Chondrocyte (in vitro differentiated cells): ENCODE results near the gene SPEF1. TPM values are rescaled to one million over a fixed set of nuclear protein-coding genes. Genes with fewer than 3 reads are reported as not detected.

Source experiments
- DNase-seq: peaks from one replicate; pipeline ENCODE4 v3.0.0; 2021; ENCODE audit warnings: mixed read lengths, low spot score
- H3K27ac Mint-ChIP-seq: one replicate; pipeline ENCODE4 v1.8.0; 2021; ENCODE audit warnings: mild to moderate bottlenecking, moderate library complexity, mixed read lengths; ENCODE audit not compliant: unreplicated experiment
- H3K27me3 Mint-ChIP-seq: 2 replicates; pipeline ENCODE4 v1.8.0; 2021; ENCODE audit warnings: low read depth, mixed read lengths
- H3K36me3 Mint-ChIP-seq: 2 replicates; pipeline ENCODE4 v1.8.0; 2021; ENCODE audit warnings: low read depth, mixed read lengths
- H3K4me1 Mint-ChIP-seq: 2 replicates; pipeline ENCODE4 v1.8.0; 2021; ENCODE audit warnings: low read depth, mild to moderate bottlenecking, mixed read lengths
- H3K4me3 Mint-ChIP-seq: one replicate; pipeline ENCODE4 v1.8.0; 2021; ENCODE audit warnings: mild to moderate bottlenecking, moderate library complexity, mixed read lengths; ENCODE audit not compliant: unreplicated experiment
- H3K9me3 Mint-ChIP-seq: 2 replicates; pipeline ENCODE4 v1.8.0; 2021; ENCODE audit warnings: low read depth, mixed read lengths
- CTCF ChIP-seq: fragments of 200-600 bp; sonication (generic); IDR thresholded peaks from 2 replicates; pipeline ENCODE4 v1.5.0; 2021; ENCODE audit warnings: antibody characterized with exemption, mild to moderate bottlenecking, moderate library complexity
- total RNA-seq: library from RNA; stranded (reverse); gene quantifications from 3 replicates; pipeline ENCODE4 v1.2.1, GENCODE V29; 2021

Gene SPEF1
- total RNA-seq, 1 donor from 2014 or later: 0.12 TPM

DNA sequence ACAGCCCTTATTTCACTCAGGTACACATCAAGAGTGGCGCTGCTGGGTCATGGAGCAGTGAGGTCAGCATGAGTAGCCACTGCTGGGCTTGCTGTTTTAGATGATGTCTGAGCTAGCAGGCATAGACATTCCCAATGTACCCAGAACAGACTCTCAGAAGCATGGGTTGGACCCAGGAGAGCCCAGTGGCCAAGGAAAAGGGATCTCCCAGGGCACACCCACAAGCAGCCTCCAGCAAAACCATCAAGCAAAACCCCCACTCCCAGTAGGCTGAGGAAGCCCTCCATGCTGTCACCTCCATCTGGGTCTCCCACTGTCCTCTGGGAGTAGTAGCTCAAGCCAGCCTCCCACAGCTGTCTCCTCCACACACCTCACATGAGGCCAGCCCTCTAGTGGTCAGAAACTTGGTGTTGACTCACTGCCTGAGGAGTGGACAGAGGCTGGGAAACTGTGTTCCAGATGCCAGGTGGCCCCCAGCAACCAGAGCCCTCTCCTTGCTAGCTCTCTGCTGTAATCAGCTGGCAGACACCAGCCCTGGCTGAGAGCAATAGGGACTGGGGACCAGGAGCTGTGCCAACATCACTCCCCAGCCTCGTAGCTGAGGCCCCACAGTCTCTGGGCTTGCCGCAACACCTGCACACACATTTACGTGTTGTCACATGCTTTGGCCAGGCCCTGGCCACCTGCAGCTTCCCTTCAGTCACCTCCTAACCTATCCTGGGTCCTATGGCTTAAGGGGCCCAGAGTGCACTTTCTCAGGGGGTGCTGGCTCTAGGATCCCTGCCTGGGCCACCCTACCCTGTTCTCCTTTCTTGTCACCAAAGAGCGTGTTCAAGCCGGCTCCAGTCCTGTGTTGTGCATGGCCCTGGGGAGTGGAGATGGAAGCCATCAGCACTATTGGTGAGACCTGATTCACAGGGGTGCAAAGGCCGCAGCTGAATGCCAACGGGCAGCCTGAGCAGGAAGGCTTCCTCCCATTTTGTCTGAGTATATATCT is 37.2 kb upstream of the SPEF1 start:
- Mint-ChIP-seq H3K27me3 (no peaks in the 10 kb centered on the region), H3K4me3 (peak overlapping the region; percentile 53), H3K9me3 (no peaks in the 10 kb centered on the region), H3K4me1 (peaks cover 32% of the 10 kb centered on the region), H3K27ac (peak overlapping the region; percentile 93), H3K36me3 (peaks cover 2% of the 10 kb centered on the region)
- peak; percentile 83 for TF ChIP-seq CTCF
- DNase-seq: no peak

DNA sequence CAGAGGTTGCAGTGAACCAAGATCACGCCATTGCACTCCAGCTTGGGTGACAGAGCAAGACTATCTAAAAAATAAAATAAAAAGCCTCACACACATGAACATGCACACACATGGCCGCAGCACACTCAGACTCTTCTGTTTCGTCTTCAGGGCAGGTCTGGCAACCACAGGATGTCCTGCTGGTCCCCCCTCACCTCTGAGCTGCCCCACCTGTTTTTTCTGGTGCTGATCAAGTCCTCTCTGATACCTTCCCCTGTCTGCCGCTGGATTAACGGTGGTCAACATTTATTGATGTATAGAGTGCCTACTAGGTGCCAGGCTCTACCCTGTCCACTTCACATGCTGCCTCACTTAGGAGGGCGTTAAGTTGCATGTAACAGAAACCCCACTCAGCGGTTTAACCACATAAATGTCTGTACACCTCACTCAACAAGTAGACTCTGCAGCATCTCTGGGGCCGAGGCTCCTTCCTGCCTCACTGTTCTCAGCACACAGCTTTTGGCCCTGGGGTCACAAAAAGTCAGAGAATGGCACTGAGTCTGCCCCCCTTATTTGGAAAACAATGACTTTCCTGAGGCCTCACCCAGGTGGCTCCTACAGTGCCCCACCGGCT is 34.6 kb upstream of the SPEF1 start:
- Mint-ChIP-seq H3K9me3 (no peaks in the 10 kb centered on the region), H3K27ac (no peak overlapping the region), H3K27me3 (no peaks in the 10 kb centered on the region), H3K36me3 (peaks cover 1% of the 10 kb centered on the region), H3K4me1 (peaks cover 46% of the 10 kb centered on the region), H3K4me3 (no peak overlapping the region)
- TF ChIP-seq CTCF: no peak
- no peak for DNase-seq

DNA sequence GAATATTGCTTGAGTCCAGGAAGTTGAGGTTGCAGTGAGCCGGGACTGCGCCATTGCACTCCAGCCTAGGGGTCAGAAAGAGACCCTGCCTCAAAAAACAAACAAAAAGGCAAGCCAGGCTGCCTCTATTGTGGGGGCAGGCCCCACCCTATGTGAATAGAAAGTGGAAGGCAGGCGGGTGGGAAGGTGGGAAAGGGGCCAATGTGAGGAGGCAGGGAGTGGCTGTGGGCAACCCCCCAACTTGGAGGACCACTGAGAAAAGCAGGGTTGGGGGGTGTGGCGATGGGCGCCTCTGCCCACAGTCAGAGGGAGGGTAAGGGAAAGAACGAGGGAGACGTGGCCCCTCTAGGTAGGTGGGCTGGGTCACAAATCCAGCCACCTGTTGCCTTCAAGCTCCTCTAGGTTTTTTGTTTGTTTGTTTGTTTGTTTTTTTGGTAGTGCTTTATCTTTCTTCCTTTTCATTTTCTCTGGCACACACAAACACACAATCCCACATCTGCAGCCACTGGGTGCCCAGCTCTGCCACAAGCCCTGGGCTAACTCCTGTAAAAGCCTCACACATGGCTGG is 33.8 kb upstream of the SPEF1 start:
- DNase-seq: no peak
- Mint-ChIP-seq H3K4me3 (no peak overlapping the region), H3K36me3 (peaks cover 1% of the 10 kb centered on the region), H3K27me3 (no peaks in the 10 kb centered on the region), H3K27ac (no peak overlapping the region), H3K9me3 (no peaks in the 10 kb centered on the region), H3K4me1 (peaks cover 51% of the 10 kb centered on the region)
- TF ChIP-seq CTCF: no peak

DNA sequence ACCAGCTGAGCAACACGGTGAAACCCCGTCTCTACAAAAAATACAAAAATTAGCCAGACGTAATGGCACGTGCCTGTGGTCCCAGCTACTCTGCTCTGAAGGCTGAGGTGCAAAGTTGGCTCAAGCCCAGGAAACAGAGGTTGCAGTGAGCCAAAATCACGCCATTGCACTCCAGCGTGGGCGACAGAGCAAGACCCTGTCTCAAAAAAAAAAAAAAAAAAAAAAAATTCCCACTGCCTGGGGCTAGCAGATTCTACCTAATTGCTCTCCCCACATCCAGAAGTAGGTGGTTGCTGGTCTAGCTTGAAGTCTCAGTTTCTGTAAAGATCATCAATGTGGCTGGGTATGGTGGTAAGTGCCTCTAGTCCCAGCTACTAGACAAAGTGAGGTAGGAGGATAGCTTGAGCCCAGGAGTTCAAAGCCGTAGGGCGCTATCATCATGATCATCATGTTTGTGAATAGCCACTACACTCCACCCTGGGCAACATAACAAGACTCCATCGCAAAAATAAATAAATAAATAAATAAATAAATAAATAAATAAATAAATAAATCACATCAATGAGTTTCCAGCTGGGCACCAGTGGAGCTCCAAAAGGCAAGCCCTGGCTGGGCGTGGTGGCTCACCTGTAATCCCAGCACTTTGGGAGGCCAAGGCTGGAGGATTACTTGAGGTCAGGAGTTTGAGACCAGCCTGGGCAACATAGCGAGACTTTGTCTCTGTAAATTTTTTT is 32.8 kb upstream of the SPEF1 start:
- peaks cover 1% of the 10 kb centered on the region for H3K36me3 Mint-ChIP-seq
- no peak overlapping the region for H3K4me3 Mint-ChIP-seq
- no peak for DNase-seq
- peaks cover 47% of the 10 kb centered on the region for H3K4me1 Mint-ChIP-seq
- H3K9me3 Mint-ChIP-seq: no peaks in the 10 kb centered on the region
- no peaks in the 10 kb centered on the region for H3K27me3 Mint-ChIP-seq
- no peak for TF ChIP-seq CTCF
- no peak overlapping the region for H3K27ac Mint-ChIP-seq
